OCI-M2 (cell line): ENCODE measurements around the gene MCM3AP.
"Not testable (repeated sequence)": the region's sequence is repeated elsewhere in the genome, so short reads cannot be mapped to it uniquely, and the experiment has no call there.

ENCODE experiments used
- DNase-seq: peaks from one replicate; lab custom pipeline; 2025; ENCODE audit not compliant: unreplicated experiment; lab: John Stamatoyannopoulos, UW

The MCM3AP gene

DNA sequence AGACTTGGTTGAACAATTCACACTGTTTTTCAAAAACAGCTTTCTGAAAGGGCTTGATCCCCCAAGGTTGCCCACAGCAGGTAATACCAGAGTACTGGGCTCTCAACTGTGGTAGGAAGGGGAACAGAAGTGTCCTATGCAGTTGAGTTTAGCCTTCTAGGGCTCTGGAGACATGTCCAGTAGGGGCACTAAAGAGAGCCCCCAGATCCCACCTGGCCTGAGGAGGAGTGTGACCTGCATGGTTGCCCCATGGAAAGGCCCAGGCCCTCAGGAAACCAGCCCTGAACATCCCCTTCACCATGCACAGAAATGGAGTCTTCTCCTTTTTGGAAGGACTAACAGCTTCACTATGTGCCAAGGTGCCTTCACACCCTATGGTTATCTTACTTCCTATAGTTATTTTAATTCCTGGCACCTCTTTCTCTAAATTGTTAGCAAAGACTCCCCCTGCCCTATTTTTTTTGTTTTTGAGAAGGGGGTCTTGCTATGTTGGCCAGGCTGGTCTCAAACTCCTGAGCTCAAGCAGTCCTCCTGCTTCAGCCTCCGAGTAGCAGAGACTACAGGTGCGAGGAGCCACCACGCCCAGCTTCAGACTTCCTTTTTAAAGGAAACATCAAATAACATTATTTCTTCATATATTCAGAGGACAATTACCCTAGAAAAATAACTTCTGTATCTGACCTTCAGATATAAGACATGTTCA is 40.0 kb downstream of the MCM3AP start:
- DNase-seq: no peak

DNA sequence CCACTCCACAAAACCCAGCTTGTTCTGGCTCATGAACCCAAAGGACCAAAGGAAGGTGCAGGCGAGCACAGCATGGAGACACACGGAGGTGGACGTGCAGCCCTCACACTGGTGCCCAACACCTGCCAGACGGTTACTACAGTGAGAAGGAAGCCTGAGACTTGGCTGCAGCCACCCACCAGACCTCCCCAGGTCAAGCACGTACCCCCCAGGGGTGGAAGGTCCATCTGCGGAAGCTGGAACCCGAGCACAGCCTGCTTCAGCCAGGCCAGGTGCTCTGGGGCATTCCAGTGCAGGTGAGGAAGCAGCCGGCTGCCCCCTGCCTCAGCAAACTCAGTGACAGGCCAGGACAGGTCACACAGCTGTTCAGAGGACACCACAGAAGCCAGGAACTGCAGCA is 40.8 kb downstream of the MCM3AP start:
- no peak for DNase-seq

DNA sequence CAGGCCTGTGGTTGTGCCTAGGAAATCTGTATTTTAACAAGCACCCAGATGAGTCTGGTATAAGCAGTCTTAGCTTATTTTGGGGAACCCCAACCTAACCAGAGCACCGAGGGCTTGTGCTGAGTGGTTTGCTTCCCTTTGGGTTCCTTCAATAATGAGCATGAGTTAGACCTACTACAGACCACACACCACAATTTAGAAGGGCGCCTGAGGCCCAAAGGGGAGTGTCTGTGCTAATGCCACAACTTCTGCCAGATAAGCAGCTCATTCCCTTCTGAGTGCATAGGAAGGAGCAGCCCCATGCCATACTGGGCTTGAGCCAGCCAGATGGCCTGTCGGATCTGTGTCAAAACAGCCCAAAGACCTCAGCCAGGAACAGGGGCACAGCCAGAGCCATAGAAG is 41.5 kb downstream of the MCM3AP start:
- no peak for DNase-seq

DNA sequence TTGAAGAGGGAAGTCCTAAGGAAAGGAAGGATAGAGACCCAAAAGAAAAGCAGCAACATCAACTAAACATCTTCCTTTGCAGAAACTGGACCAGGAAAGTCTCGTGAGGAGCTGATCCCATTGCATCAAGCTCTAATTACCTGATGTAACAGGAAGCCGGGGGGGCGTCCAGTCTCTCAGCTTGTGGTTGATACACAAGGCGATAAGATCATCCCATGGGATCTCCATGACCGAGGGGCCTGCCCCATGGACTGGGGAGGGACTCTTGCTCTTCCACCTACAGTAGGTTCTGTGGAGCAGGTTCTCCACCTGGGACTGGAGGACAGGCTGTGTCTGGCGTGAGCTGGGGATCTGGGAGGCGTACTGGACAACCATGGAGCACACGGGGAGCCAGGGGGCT is 42.1 kb downstream of the MCM3AP start:
- DNase-seq: no peak

DNA sequence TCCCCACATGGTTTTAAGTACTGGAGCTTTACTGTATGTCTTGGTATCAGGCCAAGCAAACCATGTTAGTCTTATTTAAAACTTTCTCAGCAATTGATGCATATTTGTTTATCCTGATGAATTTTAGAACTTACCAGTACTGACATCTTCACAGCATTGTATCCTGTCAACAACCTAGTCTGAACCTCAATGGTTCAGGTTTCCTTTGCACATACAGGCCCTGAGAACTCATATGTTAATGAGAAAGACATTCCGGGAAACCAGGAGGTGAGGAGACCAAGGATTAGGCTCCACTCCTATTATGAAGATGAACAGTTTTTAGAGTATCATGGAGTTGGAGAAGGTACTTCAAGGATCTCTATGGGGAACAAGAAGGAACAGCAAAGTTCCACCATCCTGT is 43.8 kb downstream of the MCM3AP start:
- DNase-seq: not testable (repeated sequence)

DNA sequence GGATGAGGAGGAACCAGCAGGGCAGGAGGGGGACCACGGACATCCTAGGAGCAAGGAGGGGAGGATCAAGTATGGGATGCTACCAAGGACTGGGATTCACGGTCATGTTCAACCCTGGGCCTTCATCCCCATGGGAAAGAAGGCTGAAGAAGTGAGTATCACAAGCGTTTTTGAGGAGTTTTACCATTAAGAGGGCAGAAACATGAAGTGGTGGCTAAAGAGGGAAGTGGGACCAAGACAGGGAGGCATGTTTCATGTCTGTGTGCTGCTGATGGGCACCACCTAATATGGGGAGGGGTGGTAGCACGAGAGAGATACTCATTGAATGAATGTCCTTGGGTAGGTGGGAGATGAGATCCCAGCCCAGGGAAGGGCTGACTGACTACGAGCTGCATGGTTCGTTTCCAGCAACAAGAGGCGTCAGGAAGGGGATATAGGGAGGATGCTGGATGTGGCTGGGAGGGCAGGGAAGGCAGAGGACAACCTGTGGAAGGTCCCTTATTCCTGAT is 45.5 kb downstream of the MCM3AP start:
- no peak for DNase-seq

DNA sequence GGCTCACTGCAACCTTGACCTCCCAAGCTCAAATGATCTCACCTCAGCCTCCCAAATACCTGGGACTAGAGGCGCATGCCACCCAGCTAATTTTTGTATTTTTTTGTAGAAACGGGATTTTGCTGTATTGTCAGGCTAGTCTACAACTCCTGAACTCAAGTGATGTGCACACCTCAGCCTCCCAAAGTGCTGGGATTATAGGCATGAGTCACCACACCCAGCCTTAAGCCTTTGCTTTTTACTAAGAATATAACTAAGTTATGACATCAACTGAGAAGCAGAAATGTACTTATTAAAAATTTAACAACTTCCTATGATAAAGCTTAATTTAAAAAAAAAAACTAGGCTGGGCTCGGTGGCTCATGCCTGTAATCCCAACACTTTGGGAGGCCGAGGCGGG is 47.9 kb downstream of the MCM3AP start:
- DNase-seq: no peak

DNA sequence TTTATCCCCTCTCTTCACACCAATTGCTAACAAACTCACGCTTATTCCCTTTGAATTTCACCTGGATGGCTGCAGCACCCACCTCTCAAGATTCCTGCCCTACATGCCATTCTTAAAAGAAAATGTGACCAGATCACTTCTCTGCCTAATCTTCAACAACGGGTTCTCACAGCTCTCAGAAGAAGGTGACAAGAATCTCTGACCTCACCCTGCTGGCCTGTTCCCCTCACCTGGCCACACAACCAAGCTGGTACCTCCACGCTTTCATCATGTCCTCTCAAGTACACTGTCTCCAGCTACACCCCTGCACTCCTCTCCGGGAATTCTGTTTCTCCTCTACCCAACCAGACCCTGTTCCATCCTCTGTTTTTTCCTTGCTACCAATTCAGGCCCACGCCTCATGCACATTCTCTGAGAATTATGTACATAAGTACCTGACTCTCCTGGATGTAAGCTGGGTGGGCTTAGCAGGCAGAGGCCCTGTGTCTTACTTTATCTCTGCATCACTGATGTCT is 50.9 kb downstream of the MCM3AP start:
- DNase-seq: no peak

DNA sequence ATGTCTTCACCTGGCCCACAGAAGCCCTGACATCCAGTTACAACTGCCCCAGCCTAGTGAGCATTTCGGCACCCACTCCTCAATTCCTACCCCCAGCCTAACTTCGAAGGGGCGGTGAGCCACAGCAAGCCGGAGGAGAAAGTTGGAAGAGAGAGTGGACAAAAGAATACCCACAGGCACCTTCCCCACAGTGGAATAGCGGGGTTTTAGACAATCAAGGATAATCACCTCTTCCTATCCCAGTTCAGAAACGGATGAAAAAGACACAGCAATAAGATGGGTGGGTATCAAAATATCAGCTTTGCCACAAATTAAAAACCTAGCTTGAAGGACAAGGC is 55.5 kb downstream of the MCM3AP start:
- DNase-seq: no peak

DNA sequence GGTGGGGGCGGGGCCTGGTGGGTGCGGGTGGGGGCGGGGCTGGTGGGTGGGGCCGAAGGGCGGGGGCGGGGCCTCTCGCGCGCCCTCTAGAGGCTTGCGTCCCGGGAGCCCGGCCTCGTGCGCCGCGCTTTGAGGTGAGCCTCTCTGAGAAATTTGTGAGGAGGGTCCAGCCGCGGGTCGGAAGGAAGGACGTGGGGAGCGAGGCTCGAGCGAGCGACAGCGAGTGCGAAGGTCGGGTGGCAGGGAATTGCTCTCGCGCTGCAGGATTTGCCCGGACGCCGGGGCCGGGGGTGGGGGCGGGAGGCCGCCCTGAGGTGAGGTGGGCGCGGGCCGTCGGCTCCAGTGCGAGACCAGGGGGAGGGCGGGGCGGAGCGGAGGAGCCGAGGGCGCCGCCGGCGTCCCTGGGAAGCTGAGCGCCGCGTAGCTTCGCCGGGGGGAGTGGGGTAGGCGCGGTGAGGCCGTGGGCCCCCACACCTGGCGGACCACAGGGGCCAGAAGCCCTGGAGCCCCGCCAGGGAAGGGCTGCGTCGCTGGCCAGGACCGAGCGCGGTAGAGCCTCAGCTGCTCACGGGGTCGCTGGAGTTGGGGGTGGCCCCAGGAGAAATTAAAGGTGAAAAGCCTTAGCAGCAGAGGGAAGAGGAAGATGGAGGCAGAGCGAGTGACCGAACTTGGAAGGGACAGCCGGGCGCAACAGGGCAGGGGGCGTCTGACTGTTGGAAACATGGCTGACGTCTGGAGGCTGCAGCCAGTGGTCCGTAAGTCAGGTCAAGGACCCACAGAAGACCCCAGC is 56.1 kb downstream of the MCM3AP start:
- peak; percentile 98 for DNase-seq

DNA sequence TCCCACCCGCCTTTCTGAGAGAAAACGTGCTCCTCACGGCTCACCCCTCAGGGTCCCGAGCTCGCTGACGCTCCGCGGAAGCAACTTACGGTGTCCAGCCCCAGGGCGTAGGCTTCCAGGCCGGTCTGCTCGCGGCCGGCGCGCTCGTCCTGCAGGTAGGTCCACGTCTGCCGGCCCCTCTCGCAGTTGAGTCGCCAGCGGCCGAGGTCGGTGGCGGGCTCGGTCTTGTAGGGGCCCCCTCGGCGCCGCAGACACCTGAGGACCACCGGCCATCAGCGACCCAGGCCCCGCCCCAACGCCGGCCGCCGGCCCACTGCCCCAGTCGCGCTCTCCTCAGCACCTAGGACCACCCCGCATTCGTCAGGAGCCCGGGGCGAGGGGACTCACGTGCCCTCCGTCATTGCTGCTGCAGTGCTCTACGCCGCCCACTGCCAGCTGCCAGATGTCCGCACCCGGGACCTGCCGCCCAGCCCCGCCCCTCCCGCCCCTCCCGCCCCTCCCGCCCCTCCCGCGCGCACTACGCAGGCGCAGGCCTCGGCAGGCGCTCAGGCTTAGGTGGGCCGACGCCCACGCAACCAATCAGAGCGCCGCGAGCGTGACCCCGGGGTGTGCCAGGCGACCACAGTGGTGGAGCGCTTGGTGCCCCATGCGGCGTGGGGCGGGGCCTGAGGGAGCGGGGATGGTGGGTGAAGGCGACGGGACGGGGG is 56.9 kb downstream of the MCM3AP start, which contains the start of gene LSS:
Gene LSS, minus strand, starts transcription at position 430 of the 707 bp plus-strand sequence. Its CDS starts 29 bp downstream, at position 401.
- peak; percentile 98 for DNase-seq

DNA sequence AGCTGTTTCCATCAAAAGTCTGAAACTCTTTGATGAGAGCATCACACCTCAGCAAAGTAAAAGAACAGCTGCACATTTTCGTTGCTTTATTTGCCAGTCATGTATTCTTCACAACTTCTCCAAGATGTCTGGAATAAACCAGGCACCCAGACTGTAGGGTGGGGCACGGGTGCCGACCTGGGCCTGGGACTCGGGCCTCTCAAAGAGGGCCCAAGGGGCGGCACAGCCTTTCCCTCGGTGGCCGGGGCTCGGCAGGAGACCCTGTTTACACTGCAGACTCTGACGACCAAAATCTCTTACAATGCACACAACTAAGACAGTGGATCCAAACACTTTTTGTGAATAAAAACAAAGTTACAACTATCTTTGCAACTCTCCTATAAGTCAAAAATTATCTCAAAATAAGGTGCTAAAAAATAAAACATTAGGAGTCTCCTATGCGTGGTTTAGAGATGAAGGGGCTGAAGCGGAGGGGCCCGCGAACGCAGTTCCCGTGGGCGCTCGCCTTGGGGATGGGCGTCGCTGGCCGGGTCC is 57.5 kb downstream of the MCM3AP start:
- DNase-seq: no peak

DNA sequence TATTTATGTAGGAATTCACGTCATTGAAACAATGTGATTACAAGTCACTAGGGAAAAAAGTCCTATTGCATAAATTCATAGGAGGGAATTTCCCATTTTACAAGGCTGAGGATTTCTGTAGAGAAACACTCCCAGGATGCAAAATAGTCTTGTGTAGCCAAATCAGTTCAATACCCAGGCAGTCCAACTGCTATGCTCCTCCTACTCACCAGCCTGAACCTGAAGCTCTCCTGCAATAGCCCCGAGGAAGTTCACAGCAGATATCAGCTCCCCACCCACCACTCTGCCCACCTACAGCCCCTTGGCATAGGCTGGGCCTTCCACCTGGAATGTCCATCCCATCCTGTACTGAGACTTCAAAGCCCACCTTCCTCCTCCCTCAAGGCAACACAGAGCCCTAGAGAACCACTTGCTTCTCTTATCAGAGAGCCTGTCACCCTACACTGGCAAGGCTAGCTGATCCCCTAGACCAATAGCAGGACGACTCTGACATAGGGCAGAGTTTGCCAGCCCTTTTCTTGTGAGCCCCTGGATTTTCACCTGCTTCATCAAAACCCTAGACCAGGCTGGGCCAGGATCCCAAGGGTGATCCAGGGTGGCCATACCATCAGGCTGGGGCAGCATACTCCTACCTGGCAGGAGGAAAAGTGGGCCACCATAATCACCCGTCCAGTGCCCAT is 58.4 kb downstream of the MCM3AP start:
- no peak for DNase-seq

DNA sequence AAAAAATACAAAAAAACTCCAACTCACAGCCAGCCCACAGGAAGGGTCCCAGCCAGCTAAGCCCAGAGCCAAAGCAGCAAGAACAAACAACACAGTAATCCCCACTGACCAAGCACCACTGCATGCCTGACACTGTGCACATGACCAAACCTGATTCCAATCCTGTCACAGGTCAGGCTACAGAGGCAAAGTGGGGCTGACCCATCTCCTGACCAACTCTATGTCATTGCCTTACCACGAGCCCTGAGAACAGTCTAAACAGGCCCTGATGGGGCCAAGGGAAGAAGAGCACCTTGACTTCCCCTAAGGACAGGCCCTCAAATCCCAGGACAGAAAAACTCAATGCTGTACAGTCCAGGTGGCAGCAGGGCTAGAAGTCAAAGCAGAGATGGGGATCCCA is 59.3 kb downstream of the MCM3AP start:
- DNase-seq: no peak

DNA sequence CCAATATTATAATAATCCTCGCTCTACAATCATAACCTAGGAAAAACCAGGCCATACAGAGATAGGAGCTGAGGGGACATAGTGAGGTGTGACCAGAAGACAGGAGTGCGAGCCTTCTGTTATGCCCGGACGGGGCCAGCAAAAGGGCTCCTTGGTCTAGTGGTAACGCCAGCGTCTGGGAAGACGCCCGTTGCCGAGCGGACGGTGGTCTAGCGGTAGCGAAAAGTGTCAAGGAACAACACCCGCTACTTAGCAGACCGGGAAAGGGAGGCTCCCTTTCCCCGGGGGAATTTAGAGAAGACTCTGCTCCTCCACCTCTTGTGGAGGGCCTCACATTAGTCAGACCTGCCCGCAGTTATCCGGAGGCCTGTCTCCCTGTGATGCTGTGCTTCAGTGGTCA is 61.8 kb downstream of the MCM3AP start:
- not testable (repeated sequence) for DNase-seq

DNA sequence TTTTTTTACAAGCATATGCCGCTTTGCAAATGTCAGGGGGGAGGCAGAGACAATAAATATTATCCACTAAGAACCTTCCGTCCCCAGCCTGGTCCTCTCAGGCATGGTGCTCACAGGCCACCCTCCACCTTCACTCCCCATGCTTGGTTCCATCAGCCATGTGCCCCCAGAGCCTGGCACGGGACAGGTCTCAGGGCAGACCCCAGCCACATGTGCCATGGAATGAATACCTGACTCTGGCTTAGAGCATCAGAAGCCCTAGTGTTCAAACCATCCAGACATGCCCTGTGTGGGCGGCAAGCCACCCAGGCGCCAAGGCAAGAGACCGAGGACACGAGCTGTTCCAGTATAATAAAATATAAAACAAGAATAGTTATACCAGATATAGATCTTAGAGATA is 62.2 kb downstream of the MCM3AP start:
- no peak for DNase-seq

DNA sequence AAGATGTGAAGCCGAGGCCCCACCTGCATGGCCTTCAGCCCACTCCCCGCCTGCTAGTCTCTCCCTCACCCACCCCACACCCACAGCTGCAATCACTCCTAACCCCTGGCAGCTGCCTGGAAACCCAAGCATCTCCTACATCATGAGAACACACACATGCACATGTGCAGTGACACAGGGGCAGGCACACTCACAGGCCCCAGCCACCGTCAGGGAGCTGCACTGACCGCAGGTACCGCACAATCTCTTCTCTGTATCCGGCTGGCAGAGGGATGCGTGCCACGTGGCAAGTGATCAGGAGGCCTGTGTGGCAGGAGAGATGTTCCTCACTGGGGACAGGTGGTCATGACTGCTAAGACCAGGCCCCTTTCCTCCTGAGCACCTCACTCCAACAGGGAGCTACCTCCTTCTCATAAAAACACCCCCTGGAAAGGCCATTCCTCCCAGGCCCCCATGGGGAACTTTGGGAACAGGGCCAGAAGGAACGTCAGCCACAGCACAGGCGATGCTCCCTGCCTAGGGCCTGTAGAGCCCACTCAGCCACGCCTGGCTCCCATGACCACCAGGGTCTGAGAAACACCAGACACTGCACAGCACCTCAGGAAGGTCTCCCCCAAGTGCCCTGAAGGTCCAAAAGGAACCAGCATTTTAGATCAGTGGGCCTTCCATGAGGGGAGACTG is 62.8 kb downstream of the MCM3AP start:
- no peak for DNase-seq

DNA sequence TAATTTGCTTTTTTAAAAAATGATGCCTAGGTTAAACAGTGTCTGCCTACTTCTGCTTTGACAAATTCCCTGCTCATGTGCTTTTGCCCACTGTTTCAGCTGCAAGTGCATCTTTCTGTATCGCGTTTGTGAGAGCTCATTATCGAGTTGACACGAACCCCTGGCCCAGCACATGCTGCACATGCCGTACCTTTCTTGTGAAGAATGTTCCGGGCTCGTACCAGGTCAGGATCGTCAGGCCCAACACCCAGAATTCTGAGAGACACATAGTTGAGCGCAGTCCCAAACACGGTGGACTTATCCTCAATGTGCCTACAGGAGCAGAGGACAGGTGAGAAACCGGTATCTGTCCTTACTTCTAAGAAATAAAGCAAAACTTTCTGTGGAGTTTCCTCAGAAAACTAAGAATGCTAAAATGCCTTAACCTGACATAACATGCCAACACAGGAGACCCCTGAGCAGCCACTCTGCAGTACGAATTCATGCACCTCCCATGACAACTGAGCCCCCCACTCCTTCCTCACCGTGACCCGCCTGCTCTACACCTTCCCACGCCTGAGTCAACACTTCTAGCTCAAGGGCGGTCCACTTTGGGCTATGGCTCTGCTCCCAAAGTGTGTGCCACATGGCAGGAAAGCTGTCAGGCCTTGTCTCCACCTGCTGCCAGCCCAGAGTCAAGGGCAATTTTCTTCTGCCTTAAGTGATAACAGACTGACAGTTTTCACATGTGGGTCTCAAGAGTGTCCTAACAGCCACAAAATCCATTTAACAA is 63.6 kb downstream of the MCM3AP start:
- no peak for DNase-seq

DNA sequence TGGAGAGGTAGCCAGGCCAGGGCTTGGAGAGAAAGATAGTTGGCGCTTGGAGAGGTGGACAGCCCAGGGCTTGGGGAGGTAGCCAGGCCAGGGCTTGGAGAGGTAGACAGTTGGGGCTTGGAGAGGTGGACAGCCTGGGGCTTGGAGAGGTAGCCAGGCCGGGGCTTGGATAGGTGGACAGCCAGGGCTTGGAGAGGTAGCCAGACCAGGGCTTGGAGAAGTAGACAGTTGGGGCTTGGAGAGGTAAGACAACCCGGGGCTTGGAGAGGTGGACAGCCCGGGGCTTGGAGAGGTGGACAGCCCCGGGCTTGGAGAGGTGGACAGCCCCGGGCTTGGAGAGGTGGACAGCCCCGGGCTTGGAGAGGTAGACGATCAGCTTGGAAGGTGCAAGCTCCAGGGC is 64.6 kb downstream of the MCM3AP start:
- DNase-seq: no peak
